B cell (primary cell): ENCODE measurements around the gene VWA5A. TPM values are rescaled to one million over a fixed set of nuclear protein-coding genes. Genes with fewer than 3 reads are reported as not detected.

Experiments
- polyA plus RNA-seq: library from polyadenylated mRNA; depleted of rRNA; stranded (reverse); fragments of >200 nt; gene quantifications from 2 replicates; pipeline ENCODE4 v1.2.3, GENCODE V29; 2012
- total RNA-seq, 2 donors: library from RNA; stranded (reverse); fragments of 120-200 nt in 1 of 2; gene quantifications; 1 replicate in 1 of 2; 2 replicates in 1 of 2; pipeline versions ENCODE4 v1.2.3 to v1.2.4, GENCODE V29; 2013 to 2022

VWA5A gene
- total and polyA plus RNA-seq, 2 donors (not counting 1 experiment from before 2014, with no cell fraction given) = 4.9 to 6.3 TPM

Other genes with a start within 250 kb of the VWA5A start
- not detected in 2 replicates for gene TMEM225, start 229.8 kb upstream of the VWA5A start, total RNA-seq
- gene TMEM225, start 229.8 kb upstream of the VWA5A start, polyA plus RNA-seq = not detected in 2 replicates
- not detected in 2 replicates for gene OR8D4, start 213.3 kb upstream of the VWA5A start, total RNA-seq
- gene OR8D4, start 213.3 kb upstream of the VWA5A start, polyA plus RNA-seq = not detected in 2 replicates
- gene OR4D5, start 175.8 kb upstream of the VWA5A start, total RNA-seq = not detected in 2 replicates
- not detected in 2 replicates for gene OR4D5, start 175.8 kb upstream of the VWA5A start, polyA plus RNA-seq
- not detected in 2 replicates for gene OR6T1, start 171.6 kb upstream of the VWA5A start, total RNA-seq
- gene OR6T1, start 171.6 kb upstream of the VWA5A start, polyA plus RNA-seq = not detected in 2 replicates
- gene OR10S1, start 137.7 kb upstream of the VWA5A start, total RNA-seq = not detected in 2 replicates
- gene OR10S1, start 137.7 kb upstream of the VWA5A start, polyA plus RNA-seq = not detected in 2 replicates
- gene OR10G6, start 120.3 kb upstream of the VWA5A start, total RNA-seq = not detected in 2 replicates
- not detected in 2 replicates for gene OR10G6, start 120.3 kb upstream of the VWA5A start, polyA plus RNA-seq
- not detected in 2 replicates for gene OR10G4, start 102.5 kb upstream of the VWA5A start, total RNA-seq
- gene OR10G4, start 102.5 kb upstream of the VWA5A start, polyA plus RNA-seq = not detected in 2 replicates
- not detected in 2 replicates for gene OR10G9, start 92.4 kb upstream of the VWA5A start, total RNA-seq
- not detected in 2 replicates for gene OR10G9, start 92.4 kb upstream of the VWA5A start, polyA plus RNA-seq
- gene OR10G8, start 88.7 kb upstream of the VWA5A start, total RNA-seq = not detected in 2 replicates
- gene OR10G8, start 88.7 kb upstream of the VWA5A start, polyA plus RNA-seq = not detected in 2 replicates
- gene OR10G7, start 74.1 kb upstream of the VWA5A start, total RNA-seq = not detected in 2 replicates
- not detected in 2 replicates for gene OR10G7, start 74.1 kb upstream of the VWA5A start, polyA plus RNA-seq
- not detected in 2 replicates for gene OR10D3, start 67.9 kb downstream of the VWA5A start, total RNA-seq
- gene OR10D3, start 67.9 kb downstream of the VWA5A start, polyA plus RNA-seq = not detected in 2 replicates
- gene OR8G1, start 125.6 kb downstream of the VWA5A start, total RNA-seq = not detected in 2 replicates
- not detected in 2 replicates for gene OR8G1, start 125.6 kb downstream of the VWA5A start, polyA plus RNA-seq
- gene OR8G5, start 140.9 kb downstream of the VWA5A start, total RNA-seq = not detected in 2 replicates
- not detected in 2 replicates for gene OR8G5, start 140.9 kb downstream of the VWA5A start, polyA plus RNA-seq
- not detected in 2 replicates for gene OR8D1, start 198.5 kb downstream of the VWA5A start, total RNA-seq
- gene OR8D1, start 198.5 kb downstream of the VWA5A start, polyA plus RNA-seq = 0.12 TPM in 1 of 2 replicates, not detected in the other
- gene OR8D2, start 204.7 kb downstream of the VWA5A start, total RNA-seq = not detected in 2 replicates
- gene OR8D2, start 204.7 kb downstream of the VWA5A start, polyA plus RNA-seq = not detected in 2 replicates